HG03469 (cell line): Measurements from ENCODE around the gene PRICKLE4.

Source experiments
- ATAC-seq: cut with Tn5 transposase; IDR thresholded peaks from one replicate; pipeline ENCODE4 v1.9.1; 2021; ENCODE audit warnings: mild to moderate bottlenecking, moderate library complexity, moderate number of reproducible peaks; ENCODE audit not compliant: unreplicated experiment

The PRICKLE4 gene, protein sequence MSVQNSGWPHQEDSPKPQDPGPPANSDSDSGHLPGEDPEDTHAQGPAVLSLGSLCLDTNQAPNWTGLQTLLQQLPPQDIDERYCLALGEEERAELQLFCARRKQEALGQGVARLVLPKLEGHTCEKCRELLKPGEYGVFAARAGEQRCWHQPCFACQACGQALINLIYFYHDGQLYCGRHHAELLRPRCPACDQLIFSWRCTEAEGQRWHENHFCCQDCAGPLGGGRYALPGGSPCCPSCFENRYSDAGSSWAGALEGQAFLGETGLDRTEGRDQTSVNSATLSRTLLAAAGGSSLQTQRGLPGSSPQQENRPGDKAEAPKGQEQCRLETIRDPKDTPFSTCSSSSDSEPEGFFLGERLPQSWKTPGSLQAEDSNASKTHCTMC

DNA sequence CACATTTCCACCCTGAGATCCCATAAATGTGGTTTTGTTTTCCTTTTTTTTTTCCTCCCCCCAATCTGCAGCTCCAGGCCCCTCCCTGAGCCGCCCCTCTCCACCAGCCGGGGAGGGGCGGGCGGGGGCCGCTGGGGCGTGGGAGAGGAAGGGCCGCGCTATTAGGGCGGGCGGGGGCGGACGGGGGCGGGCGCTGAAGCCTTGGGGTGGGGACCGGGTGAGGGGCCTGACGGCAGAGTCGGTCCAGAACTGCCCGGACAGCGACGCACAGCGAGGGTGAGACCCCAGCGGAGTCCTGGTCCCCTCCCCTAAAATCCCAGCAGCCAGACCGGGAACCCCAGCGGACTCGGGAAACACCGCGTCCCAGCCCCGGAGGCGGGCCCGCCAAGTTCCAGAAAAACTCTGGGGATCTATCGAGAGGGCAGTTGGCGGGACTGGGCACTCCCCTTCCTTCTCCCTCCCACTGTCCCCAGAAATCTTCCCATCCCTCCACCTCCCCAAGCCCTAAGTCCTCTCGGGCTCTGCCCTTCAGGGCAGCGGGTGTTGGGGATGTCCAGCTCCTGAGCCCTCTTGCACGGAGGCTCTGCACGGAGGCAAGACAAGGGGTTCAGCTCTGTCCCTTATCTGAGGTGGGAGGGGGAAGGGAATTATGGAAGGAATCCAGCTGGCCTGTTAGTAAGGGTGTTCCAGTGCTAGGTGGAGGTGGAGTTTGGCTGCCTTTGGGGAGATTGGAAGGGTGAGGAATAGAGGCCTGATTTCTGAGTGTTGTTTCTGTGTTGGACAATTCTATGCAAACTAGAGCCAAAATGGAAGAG lies at the start of gene PRICKLE4:
Gene PRICKLE4 (plus strand): TSS at position 232 of the 815 bp plus-strand sequence. CDS start 2,692 bp downstream, outside the sequence.
- no peak for ATAC-seq

DNA sequence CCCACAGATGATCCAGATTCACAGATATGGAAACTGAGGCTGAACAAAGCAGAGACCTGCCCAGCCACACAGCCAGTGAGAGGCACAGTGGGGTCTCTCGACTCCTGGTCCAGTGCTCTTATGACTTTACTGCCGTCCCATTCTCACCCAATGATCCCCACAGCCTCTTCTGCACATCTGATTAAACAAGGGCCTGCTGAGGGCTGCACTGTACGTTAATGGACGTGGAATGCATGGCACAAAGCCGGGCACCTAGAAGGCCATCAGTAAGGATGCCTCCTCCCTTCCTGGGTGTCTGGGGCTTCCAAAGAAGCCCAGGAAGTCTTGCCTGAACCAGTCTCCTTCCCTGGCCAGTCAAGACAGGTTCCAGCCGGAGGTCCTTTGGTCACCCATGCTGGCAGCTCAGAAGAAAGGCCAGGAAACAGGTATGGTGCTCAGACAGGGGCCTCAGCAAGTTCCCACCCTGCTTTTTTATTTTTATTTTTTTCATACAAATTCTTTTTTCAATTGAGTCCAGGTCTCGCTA lies 49.0 kb upstream of the PRICKLE4 start:
- ATAC-seq: no peak

DNA sequence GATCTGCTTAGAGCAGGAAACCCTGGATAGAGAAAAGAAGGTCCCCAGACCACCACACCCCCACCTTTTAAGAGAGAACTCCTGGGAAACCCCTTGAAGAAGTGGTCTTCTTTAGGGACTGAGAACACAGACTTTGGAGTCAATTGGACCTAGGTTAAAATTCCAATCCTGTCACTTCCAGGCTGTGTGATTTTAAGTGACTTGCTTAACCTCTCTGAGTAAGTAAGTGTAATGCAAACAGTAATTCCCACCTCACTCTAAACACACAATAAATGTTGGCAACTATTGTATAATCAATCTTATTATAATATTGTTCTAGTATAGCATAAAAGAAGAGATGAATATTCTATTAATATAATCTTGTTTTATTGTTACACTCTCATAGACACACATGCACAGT lies 48.4 kb upstream of the PRICKLE4 start:
- ATAC-seq: no peak

DNA sequence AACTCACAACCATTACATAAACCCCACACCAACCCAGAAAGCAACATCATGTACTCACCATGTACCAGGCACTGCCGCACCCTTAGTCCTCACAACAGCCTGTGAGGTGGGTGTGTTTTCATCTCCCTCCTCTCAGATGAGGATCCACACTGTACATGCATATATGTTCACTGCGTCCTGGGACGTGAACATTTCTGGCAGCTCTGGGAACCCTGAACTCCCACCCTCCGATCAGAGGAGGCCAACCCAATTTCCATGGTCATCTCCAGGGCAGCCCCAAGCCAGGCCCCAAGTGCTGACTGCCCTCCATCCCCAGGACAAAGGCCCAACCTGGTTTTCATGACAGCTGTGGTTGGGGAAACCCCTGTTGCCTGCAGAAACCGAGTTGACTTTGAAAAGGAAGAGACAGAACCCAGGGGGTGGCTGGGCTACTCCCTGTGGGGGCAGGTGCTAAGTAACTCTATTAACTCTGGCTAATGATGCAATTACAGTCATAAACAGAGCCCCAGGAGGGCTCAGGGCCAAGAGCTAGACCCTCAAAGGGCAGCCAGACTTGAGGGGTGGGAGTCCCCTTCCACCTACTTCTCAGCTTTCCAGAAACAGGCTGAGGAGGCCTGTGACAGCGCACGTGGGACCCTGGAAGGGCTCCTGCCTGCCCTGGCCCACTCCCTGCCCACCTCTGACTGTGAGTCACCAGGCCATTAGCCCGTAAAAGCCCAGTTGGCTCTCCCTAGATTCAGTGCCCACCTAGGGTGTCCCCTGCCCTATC lies 47.8 kb upstream of the PRICKLE4 start:
- peak; percentile 21 for ATAC-seq

DNA sequence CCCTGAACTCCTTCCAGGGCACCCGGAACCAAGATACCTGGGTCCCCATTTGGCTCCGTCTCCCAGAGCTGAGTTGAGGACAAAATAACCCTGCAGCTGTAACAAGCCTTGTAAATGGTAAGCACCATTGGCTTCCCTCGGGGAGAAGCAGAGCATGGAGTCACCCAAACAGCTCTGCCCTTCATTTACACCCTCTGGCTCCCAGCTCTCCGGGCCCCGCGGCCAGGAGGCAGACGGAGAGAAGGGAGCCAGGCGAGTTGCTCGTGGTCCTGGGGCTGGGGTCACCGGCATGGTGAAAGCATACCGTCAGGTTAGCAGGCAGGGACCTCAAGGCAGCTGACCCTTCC lies 47.2 kb upstream of the PRICKLE4 start:
- ATAC-seq: no peak

DNA sequence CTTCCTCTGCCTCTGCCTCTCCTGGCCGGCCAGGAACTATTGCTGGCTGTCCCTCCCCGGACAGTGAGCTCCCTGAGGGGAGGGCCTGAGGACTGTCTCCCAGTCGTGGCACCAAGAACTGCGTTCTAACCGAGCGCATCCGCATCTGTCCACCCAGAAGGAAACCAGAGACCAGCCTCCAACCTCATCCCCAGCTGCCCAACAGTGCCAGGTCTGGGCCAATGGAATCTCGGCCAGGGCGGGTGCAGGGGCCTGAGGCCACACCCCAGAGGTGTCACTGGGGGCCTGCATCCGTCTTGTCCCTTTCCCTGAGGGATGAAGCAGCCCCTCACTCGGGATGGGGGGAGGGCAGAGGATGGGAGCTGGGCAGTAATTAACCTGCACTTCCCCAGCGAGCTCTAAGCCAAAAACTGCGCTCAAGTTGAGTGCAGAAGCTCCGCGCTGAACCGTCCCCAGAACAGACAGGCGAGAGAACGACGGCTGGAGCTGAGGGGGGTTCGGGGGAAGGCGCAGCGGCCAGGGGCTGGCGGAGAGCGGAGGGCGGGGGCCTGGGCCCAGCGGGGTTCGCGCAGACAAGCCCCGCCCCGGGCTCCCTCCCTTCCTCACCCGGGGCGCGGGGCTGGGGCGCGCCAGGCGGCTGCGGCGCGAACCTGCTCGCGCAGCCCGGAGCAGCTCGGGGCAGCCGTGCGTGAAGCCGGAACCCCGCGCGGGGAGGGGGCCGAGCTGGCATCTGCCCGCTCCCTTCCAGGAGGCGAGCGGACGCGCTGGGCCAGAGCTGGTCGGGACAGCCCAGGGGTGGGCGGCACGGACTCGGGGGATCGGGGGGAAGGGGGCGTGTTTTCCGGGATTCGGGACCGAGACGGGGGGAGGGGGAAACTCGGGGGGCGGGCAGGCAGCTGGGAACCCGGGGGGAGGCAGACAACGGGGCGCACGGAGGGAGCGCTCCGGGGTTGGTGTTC lies 46.6 kb upstream of the PRICKLE4 start:
- ATAC-seq: peak; percentile 27

DNA sequence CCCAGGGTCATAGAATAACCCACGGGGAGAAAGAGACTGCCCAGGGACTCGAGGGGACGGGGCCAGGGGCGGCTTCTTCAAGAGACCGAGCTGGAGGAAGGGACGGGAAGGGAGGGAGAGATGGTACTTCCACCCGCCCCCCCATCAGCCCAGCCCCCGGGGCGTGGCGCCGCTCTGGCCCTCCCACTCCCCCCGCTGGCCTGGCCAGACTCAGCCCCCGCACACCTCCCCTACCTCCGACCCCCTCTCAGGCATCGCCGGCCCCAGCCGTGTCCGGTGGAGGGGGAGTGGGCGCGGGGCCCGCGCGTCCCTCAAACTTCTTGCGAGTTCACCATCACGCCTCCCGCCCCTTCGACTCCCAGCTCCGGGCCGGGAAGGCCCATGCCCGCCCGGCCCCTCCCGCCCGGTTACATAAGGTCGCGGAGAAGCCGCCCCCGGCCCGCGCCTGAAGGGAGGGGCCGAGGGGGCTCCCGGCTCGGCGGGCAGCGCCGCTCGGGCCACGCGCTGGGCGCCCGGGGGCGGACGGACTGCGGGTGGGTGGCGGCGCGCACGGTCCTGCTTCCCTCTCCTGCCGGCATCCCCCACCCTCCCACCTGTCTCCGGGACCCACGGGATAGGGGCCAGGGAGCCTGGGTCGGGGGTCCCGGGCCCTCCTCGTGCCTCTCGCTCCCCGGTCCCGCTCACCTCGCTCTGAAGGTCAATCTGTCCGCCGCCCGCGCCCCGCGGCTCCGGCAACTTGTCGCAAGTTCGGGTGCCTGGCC lies 45.7 kb upstream of the PRICKLE4 start:
- ATAC-seq: no peak

DNA sequence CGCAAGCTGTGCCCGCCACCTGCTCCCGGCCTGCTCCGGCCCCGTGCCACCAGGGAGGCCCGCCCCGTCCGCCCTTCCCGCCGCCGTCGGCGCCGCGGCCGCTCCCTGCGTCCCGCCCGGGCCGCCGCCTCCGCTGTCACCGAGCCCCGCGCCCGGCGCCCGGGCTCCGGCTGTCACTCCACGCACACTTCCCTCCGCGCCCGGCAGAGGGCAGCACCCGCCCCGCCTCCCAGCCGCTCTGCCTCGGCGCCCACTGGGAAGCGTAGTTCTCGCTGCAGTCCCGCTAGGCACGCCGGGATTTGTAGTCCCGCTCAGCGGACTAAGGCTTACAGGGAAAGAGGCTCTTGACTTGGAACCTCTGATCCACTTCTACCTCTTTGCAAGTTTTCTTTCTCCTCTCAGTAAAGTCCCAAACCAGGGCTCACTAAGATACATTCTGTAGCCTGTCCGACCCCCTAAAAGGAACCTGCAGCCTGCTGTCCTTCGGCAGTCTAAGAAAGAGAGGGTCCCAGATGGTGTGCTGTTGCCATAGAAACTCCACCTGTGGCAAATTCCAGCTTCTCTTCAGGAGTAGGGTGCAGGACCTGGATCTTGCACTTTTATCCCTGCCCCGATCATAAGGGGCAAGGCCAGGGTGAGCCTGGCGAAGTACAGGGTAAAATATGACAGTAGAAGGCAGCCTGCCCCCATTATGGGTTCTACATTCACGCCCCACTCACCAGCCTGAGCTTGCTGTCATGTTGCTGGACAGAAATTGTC lies 45.0 kb upstream of the PRICKLE4 start, which contains the start of gene TFEB:
Gene TFEB (minus strand): TSS at position 182 of the 759 bp plus-strand sequence. CDS start 44,395 bp downstream, outside the sequence.
- peak; percentile 54 for ATAC-seq

DNA sequence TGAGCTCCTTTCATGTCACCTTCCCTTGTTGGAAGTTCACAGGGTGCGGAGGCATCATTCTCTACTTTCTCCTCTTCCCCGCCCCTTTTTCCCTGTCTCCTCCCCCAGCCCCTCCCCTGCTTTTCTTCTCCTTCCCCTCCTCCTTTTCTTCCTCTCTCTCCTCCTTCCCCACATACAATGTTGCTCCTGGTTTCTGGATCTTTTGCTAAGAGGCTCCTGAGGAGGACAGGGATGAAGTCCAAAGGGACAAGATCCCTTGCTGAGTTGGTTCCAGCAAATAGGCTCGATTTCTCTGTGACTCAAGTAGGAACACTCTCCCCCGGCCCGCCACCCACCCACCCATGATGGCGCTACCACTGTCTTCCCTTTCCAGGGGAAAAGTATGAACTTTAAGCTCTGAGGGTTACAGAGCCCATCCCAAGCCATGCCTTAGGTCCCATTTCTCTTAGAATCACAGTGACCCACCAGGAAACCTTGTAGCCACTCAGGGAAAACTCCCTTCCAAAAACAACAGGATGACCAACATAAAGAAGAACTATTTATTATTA lies 44.3 kb upstream of the PRICKLE4 start:
- no peak for ATAC-seq

DNA sequence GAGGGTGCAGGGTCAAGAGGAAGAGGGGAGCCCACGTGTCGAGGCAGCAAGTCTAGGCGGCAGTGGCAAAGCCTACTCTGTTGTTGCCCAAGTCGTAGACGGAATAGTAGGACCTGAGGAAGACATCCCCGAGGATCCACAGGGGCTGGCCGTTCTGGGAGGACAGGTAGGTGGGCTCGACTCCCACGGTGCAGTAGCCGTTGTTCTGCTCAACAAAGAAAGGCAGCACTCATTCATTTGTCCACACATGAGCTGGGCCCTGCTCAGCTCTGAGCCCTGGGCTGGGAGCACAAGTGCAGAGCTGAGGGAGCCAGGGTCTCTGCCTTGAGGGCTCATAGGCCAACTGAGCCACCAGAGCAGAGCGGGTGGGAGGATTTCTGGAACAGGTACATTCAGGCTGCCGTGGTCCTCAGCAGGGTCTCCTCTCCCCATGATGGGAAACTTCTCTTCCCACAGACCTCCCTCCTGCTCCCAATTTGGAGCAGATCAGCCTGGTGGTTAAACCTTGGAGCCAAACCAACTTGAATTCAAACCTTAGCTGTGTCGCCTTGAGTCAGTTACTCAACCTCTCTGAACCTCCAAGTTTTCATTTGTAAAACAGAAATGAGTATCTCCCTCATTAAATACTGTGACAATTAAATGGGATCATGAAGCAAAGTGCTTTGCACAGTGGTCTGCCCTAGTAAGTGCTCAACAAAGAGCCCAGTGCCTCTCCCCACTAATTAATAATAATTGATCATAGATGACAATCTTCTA lies 43.6 kb upstream of the PRICKLE4 start:
- no peak for ATAC-seq

DNA sequence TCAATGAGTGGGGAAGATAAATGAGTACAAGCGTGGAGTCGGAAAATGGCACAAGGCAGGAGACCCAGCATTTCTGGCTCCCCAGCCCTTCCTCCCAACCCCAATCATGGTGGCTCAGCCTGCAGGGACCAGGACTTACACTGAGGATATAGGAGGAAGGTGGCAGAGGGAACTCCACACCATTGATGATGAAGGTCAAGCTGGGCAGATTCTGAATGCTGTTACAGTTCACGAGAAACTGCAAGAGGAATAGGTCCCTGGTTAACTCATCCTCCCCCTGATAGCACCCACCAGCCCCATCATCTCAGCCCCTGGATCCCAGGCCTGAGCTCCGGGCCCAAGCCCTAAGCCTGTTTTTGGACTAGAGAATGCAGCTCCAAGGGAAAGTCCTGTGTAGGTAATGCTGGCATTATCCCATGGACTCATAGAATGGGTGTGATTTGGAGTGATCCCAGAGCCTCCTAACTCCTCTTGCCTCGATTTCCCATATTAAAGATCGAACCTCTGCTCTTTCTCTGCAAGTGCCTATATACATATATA lies 42.9 kb upstream of the PRICKLE4 start:
- ATAC-seq: no peak

DNA sequence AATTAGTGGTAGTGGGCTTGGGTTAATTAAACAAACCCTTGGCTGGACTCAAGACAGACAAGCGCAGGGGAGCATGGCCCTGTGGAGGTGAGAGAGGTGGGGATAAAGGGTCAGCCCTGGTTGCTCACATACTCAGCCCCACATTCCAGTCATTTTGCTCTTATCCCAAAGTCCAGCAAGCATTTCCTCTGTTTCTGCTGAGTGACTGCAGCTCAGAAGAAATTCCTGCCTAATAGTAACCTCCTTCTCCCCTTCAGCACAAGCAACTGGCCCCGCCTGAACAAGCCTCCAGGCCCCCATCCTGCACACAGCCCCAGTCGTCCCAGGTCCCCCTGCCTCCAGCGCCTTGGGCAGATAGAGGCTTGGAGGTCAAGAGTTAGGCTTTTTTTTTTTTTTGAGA lies 41.5 kb upstream of the PRICKLE4 start:
- no peak for ATAC-seq

DNA sequence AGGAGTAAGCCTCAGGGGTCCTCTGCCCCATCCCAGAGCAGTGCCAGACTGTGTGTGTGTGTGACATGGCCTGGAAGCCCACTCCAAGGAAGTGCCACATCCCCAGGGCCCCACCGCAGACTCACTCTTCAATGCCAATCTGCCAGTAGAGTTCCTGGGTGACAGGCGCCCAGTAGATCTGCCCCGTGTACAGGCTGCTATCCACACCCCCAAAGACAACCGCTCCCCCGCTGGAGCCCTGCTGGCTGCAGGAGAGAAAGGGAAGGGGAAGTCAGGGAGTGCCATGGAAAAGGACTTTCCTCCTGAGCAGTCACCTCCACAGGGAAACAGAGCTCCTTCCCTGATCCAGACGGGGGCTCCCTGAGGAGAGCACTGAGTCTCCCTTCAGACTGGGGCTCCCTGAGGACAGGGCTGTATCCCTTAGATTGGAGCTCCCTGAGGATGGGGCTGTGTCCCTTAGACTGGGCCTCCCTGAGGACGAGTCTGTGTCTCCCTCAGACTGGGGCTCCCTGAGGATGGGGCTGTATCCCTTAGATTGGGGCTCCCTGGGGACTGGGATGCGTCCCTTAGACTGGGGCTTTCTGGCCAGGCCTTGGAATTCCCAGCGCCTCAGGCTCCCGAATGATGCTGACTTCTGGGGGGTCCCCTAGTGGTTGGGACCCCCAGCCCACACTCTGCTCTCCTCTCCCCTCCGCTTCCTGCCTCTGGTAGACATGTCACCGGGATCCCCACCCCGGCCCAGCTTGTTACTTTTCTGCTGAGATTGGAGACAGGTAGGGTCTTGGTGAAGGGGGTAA lies 40.0 kb upstream of the PRICKLE4 start:
- no peak for ATAC-seq

DNA sequence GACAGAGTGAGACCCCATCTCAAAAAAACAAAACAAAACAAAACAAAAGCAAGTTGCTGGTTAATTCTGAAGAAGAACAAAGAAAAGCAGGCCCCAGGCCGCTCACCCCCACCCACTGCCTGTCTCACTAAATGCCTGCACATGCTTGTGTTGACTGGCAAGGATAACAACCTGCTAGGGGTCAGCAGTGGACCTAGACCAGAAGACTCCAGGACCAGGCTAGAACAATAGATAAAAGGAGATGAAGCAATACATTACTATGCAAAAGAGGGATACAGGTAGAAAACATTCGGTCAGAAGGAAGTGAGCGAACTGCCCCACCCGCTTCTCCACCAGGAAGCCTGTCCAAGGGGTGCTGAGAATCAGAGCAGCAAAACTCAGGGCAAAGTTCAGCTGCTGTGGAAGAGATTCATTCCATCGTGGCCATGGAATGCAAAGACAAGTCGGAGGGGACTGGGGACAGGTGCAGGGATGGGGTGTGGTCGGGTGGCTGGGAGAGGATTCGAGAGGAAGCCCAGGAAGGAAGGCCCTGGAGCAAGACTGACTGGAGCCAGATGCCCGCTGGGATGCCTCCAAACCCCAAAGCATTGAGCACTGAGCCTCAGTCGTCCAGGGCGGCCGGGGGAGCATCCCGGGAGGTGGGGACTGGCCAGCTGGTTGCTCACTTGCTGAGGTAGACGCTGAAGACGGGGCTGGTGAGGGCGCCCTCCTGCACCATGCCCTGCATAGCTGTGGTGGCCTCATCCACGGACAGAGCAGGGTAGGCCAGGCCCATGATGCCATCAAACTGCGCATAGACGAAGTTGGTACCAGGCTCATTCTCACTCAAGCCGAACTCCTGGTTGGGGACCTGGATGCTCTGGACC lies 38.7 kb upstream of the PRICKLE4 start:
- no peak for ATAC-seq
